ENCODE measurements around the gene SUSD3. TPM values are rescaled to one million over a fixed set of nuclear protein-coding genes. Genes with fewer than 3 reads are reported as not detected.

The SUSD3 gene
- total and polyA plus RNA-seq, 4 donors: 2.0 to 9.7 (median 5.1) TPM

GRCh38 chr9:93090091-93090655 lies 31.7 kb downstream of the SUSD3 start:
- H3K9ac ChIP-seq (ENCODE audit: insufficient read depth in 1 of 2, low read length in 2 of 2): no peak overlapping the region
- no peaks in the 10 kb centered on the region for H3K36me3 ChIP-seq (ENCODE audit: control insufficient read depth in 4 of 4, insufficient read depth in 4 of 4, low read length in 4 of 4)
- ATAC-seq (ENCODE audit: insufficient read depth, low FRiP score) (no peak), DNase-seq (no peak)
- H3K4me3 ChIP-seq: no peak overlapping the region
- no peak overlapping the region for H3K27ac ChIP-seq (ENCODE audit: low read depth in 1 of 2, low read length in 1 of 2)
- H3K4me1 ChIP-seq (ENCODE audit: control insufficient read depth in 5 of 5, insufficient read depth in 5 of 5, low read length in 5 of 5): peaks cover 0 to 28% (median 4%) of the 10 kb centered on the region in 5 donors
- H3K9me3 ChIP-seq (ENCODE audit: control insufficient read depth in 4 of 4, insufficient read depth in 3 of 4, low read length in 3 of 4): peaks cover 0 to 3% (median 0%) of the 10 kb centered on the region in 4 donors
- no peaks in the 10 kb centered on the region for H3K27me3 ChIP-seq (ENCODE audit: control insufficient read depth in 3 of 3, insufficient read depth in 3 of 3, low read length in 2 of 3)
- TF ChIP-seq CTCF (IDR thresholded peaks at IDR 0.05; ENCODE audit: control extremely low read depth, extremely low read depth): no peak
- WGBS, 2 donors: 86 to 92% methylated on average over 8 of the region's 8 CpGs

GRCh38 chr9:93091056-93091452 lies 32.6 kb downstream of the SUSD3 start:
- no peak overlapping the region for H3K27ac ChIP-seq (ENCODE audit: low read depth in 1 of 2, low read length in 1 of 2)
- no peak for ATAC-seq (ENCODE audit: insufficient read depth, low FRiP score)
- H3K4me1 ChIP-seq (ENCODE audit: control insufficient read depth in 5 of 5, insufficient read depth in 5 of 5, low read length in 5 of 5): peaks cover 0 to 29% (median 4%) of the 10 kb centered on the region in 5 donors
- 92 to 94% methylated on average over 4 of the region's 4 CpGs for WGBS, 2 donors
- no peaks in the 10 kb centered on the region for H3K27me3 ChIP-seq (ENCODE audit: control insufficient read depth in 3 of 3, insufficient read depth in 3 of 3, low read length in 2 of 3)
- no peak for DNase-seq
- H3K9ac ChIP-seq (ENCODE audit: insufficient read depth in 1 of 2, low read length in 2 of 2): no peak overlapping the region
- H3K36me3 ChIP-seq (ENCODE audit: control insufficient read depth in 4 of 4, insufficient read depth in 4 of 4, low read length in 4 of 4): no peaks in the 10 kb centered on the region
- no peaks in the 10 kb centered on the region for H3K9me3 ChIP-seq (ENCODE audit: control insufficient read depth in 4 of 4, insufficient read depth in 3 of 4, low read length in 3 of 4)
- TF ChIP-seq CTCF (IDR thresholded peaks at IDR 0.05; ENCODE audit: control extremely low read depth, extremely low read depth): no peak
- no peak overlapping the region for H3K4me3 ChIP-seq

GRCh38 chr9:93091453-93092081 lies 33.1 kb downstream of the SUSD3 start:
- H3K27ac ChIP-seq (ENCODE audit: low read depth in 1 of 2, low read length in 1 of 2): no peak overlapping the region
- H3K4me3 ChIP-seq: no peak overlapping the region
- no peaks in the 10 kb centered on the region for H3K9me3 ChIP-seq (ENCODE audit: control insufficient read depth in 4 of 4, insufficient read depth in 3 of 4, low read length in 3 of 4)
- 75 to 86% methylated on average over 3 of the region's 3 CpGs for WGBS, 2 donors
- DNase-seq: no peak
- no peak for ATAC-seq (ENCODE audit: insufficient read depth, low FRiP score)
- H3K27me3 ChIP-seq (ENCODE audit: control insufficient read depth in 3 of 3, insufficient read depth in 3 of 3, low read length in 2 of 3): no peaks in the 10 kb centered on the region
- TF ChIP-seq CTCF (IDR thresholded peaks at IDR 0.05; ENCODE audit: control extremely low read depth, extremely low read depth): no peak
- peaks cover 0 to 30% (median 4%) of the 10 kb centered on the region in 5 donors for H3K4me1 ChIP-seq (ENCODE audit: control insufficient read depth in 5 of 5, insufficient read depth in 5 of 5, low read length in 5 of 5)
- H3K36me3 ChIP-seq (ENCODE audit: control insufficient read depth in 4 of 4, insufficient read depth in 4 of 4, low read length in 4 of 4): no peaks in the 10 kb centered on the region
- H3K9ac ChIP-seq (ENCODE audit: insufficient read depth in 1 of 2, low read length in 2 of 2): no peak overlapping the region

All from lung (tissue), 12 donors.